Karpas-422 (cell line): ENCODE results near the gene TMEM209. TPM values are rescaled to one million over a fixed set of nuclear protein-coding genes. Genes with fewer than 3 reads are reported as not detected.
"Not testable (repeated sequence)": the region's sequence is repeated elsewhere in the genome, so short reads cannot be mapped to it uniquely, and the experiment has no call there.

ENCODE experiments used
- DNase-seq: peaks from one replicate; pipeline ENCODE4 v3.0.0-alpha.2; 2015
- H2AFZ ChIP-seq: fragments of 200-600 bp; sonication (generic); 2 replicates; pipeline ENCODE4 v1.6.1; 2014; ENCODE audit warnings: antibody characterized with exemption, low read length, mixed read lengths
- H3K27ac ChIP-seq: fragments of 200-600 bp; sonication (generic); 2 replicates; pipeline ENCODE4 v1.5.1; 2014; ENCODE audit warnings: mild to moderate bottlenecking, low read length, moderate library complexity
- H3K27me3 ChIP-seq: fragments of 200-600 bp; sonication (generic); 2 replicates; pipeline ENCODE4 v1.6.1; 2014; ENCODE audit warnings: low read length, mixed read lengths
- H3K36me3 ChIP-seq: fragments of 200-600 bp; sonication (generic); 2 replicates; pipeline ENCODE4 v1.6.1; 2014; ENCODE audit warnings: low read length, mixed read lengths; ENCODE audit not compliant: insufficient read depth
- H3K4me1 ChIP-seq: fragments of 200-600 bp; sonication (generic); 2 replicates; pipeline ENCODE4 v1.6.1; 2014; ENCODE audit warnings: mild to moderate bottlenecking, low read length, mixed read lengths
- H3K4me2 ChIP-seq: fragments of 200-600 bp; sonication (generic); 2 replicates; pipeline ENCODE4 v1.6.1; 2014; ENCODE audit warnings: low read length, low read depth, mild to moderate bottlenecking; ENCODE audit not compliant: poor library complexity, severe bottlenecking
- H3K4me3 ChIP-seq: fragments of 200-600 bp; sonication (generic); 2 replicates; pipeline ENCODE4 v1.5.1; 2014; ENCODE audit warnings: mild to moderate bottlenecking, antibody characterized with exemption, low read length, mixed read lengths
- H3K79me2 ChIP-seq: fragments of 200-600 bp; sonication (generic); 2 replicates; pipeline ENCODE4 v1.6.1; 2014; ENCODE audit warnings: mild to moderate bottlenecking, low read length, mixed read lengths
- H3K9ac ChIP-seq: fragments of 200-600 bp; sonication (generic); 2 replicates; pipeline ENCODE4 v1.6.0; 2014; ENCODE audit warnings: low read length
- H3K9me2 ChIP-seq: fragments of 200-600 bp; sonication (generic), shearing (Covaris generic); replicated peaks from 2 replicates; pipeline ENCODE4 v1.6.0; 2014; ENCODE audit warnings: mild to moderate bottlenecking, low read length, moderate library complexity; ENCODE audit not compliant: insufficient read depth
- H3K9me3 ChIP-seq: fragments of 300-700, 200-600 bp; sonication (generic); 2 replicates; pipeline ENCODE4 v1.6.1; 2014; ENCODE audit warnings: low read length, mixed read lengths
- H4K20me1 ChIP-seq: fragments of 200-600 bp; sonication (generic); 2 replicates; pipeline ENCODE4 v1.6.1; 2014; ENCODE audit warnings: mild to moderate bottlenecking, antibody characterized with exemption, low read length, low read depth; ENCODE audit not compliant: insufficient read depth
- total RNA-seq: library from RNA; depleted of rRNA; stranded (reverse); fragments of >200 nt; shearing (Covaris generic); gene quantifications from 2 replicates; pipeline ENCODE4 v1.2.3, GENCODE V29; 2014; ENCODE audit warnings: low replicate concordance

TMEM209 gene
- total RNA-seq, 1 experiment from 2014 or later, result 68.9 TPM

- Histone ChIP-seq H3K36me3 (peaks cover under 1% of the 10 kb centered on the region; the same call in 1 of the 2 replicates), H4K20me1 (no peaks in the 10 kb centered on the region), H3K9me2 (no peaks in the 10 kb centered on the region), H3K9ac (no peak overlapping the region), H2AFZ (no peak overlapping the region), H3K4me1 (no peaks in the 10 kb centered on the region), H3K4me2 (no peak overlapping the region), H3K4me3 (no peak overlapping the region), H3K9me3 (no peaks in the 10 kb centered on the region), H3K27me3 (no peaks in the 10 kb centered on the region), H3K27ac (no peak overlapping the region), H3K79me2 (no peaks in the 10 kb centered on the region)
- no peak for DNase-seq
These were observed 77.3 kb downstream of the TMEM209 start for GRCh38 chr7:130127821-130128317.

DNA sequence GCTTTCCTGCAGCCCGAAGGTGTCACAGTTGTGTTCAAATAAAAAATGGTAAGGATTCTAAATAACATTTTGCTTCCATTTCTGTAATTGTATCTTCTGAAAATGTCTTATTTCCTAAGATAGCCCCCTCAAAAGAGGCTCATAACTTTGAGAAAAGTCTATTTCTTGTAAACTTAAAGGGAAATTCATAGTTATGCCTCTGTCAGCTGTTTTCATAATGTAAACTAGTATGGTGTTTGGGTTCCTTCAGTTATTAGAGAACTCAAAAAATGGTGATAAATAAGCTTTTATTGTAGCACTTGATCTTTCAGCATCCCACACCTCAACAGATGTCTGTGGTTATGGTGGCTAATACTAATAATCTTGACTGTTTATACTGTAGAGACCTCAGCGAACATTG is 77.8 kb downstream of the TMEM209 start:
- no peak for DNase-seq
- Histone ChIP-seq H4K20me1 (no peaks in the 10 kb centered on the region), H3K9me2 (no peaks in the 10 kb centered on the region), H3K9me3 (no peaks in the 10 kb centered on the region), H3K4me3 (no peak overlapping the region), H3K4me1 (no peaks in the 10 kb centered on the region), H3K4me2 (no peak overlapping the region), H3K36me3 (peaks cover 5% of the 10 kb centered on the region; the same call in 1 of the 2 replicates), H3K27me3 (no peaks in the 10 kb centered on the region), H3K9ac (no peak overlapping the region), H3K27ac (no peak overlapping the region), H2AFZ (no peak overlapping the region), H3K79me2 (no peaks in the 10 kb centered on the region)

GRCh38 chr7:130126840-130127239 is 78.4 kb downstream of the TMEM209 start:
- H3K27ac ChIP-seq, DNase-seq, H3K36me3 ChIP-seq, H2AFZ ChIP-seq, H3K9ac ChIP-seq, H3K9me3 ChIP-seq, H3K4me1 ChIP-seq, H3K4me2 ChIP-seq, H3K27me3 ChIP-seq, H3K9me2 ChIP-seq, H3K79me2 ChIP-seq, H4K20me1 ChIP-seq, H3K4me3 ChIP-seq: not testable (repeated sequence)

DNA sequence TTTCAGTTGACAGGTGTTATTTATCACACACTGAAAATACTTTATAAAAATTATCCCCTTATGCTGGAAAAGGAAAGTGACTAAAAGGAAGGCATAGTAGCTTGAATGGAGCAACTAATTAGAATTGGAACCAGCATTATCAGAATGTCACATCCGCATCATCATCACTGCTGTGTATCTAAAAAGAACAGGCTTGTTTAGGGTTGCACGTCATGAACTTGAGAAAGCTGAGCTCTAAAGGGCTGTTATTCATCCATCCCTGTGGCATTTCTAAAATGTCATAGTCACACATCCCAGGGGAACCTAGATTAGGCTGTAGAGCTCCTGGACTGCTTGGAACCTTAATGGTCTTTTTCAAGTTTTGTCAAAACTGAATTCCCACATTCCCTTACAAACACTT is 80.5 kb downstream of the TMEM209 start:
- Histone ChIP-seq H3K79me2 (no peaks in the 10 kb centered on the region), H3K9ac (no peak overlapping the region), H3K9me3 (no peaks in the 10 kb centered on the region), H3K4me1 (no peaks in the 10 kb centered on the region), H4K20me1 (no peaks in the 10 kb centered on the region), H3K4me3 (no peak overlapping the region), H3K4me2 (no peak overlapping the region), H3K27me3 (no peaks in the 10 kb centered on the region), H3K9me2 (no peaks in the 10 kb centered on the region), H3K27ac (no peak overlapping the region), H3K36me3 (0 out of 2 replicates have a peak, but pooled peaks cover 5% of the 10 kb centered on the region), H2AFZ (no peak overlapping the region)
- DNase-seq, result no peak

DNA sequence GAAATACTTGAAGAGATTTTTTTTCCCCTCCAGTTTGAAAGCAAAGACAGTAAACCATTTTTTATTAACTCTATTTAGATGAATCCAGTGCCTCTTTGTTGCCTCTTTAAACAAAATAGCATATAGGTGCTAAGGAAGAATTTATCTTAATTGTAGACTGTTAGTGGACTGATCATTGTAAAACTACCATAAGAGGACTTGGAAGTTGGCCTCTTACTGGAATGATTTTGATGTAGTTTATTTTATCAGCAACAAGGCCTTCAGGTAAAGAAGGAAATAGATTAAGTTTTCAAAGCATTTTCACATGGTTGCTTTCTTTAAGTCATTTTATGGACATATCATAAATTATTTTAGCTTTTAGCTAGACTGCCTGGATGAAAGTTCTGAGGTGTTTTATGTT is 81.7 kb downstream of the TMEM209 start:
- DNase-seq, result no peak
- Histone ChIP-seq H3K4me1 (no peaks in the 10 kb centered on the region), H3K27ac (no peak overlapping the region), H3K9me3 (no peaks in the 10 kb centered on the region), H3K4me2 (no peak overlapping the region), H4K20me1 (no peaks in the 10 kb centered on the region), H3K9ac (no peak overlapping the region), H2AFZ (no peak overlapping the region), H3K27me3 (no peaks in the 10 kb centered on the region), H3K4me3 (no peak overlapping the region), H3K79me2 (no peaks in the 10 kb centered on the region), H3K9me2 (no peaks in the 10 kb centered on the region), H3K36me3 (0 out of 2 replicates have a peak, but pooled peaks cover 5% of the 10 kb centered on the region)

DNA sequence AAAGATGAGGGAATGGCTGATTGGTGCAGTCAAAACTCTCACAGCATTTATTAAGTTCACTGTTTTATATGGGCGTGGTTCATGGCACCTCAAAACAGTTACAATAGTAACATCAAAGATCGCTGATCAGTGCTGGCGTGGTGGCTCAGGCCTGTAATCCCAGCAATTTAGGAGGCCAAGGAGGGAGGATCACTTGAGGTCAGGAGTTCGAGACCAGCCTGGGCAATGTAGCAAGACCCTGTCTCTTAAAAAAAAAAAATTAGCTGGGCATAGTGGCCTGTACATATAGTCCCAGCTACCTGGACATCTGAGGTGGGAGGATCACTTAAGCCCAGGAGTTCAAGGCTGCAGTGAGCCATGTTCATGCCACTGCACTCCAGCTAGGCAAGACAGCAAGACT is 86.4 kb downstream of the TMEM209 start:
- Histone ChIP-seq H3K27me3 (no peaks in the 10 kb centered on the region), H3K4me3 (no peak overlapping the region), H3K9ac (no peak overlapping the region), H3K27ac (no peak overlapping the region), H2AFZ (no peak overlapping the region), H3K9me2 (no peaks in the 10 kb centered on the region), H3K36me3 (0 out of 2 replicates have a peak, but pooled peaks cover 5% of the 10 kb centered on the region), H3K79me2 (peaks cover 4% of the 10 kb centered on the region; the same call in 1 of the 2 replicates), H4K20me1 (no peaks in the 10 kb centered on the region), H3K4me2 (no peak overlapping the region), H3K9me3 (no peaks in the 10 kb centered on the region), H3K4me1 (peaks cover 8% of the 10 kb centered on the region)
- DNase-seq, result no peak

- Histone ChIP-seq H3K27me3 (no peaks in the 10 kb centered on the region), H3K9ac (no peak overlapping the region), H3K4me2 (no peak overlapping the region), H3K4me1 (peaks cover 13% of the 10 kb centered on the region), H3K36me3 (0 out of 2 replicates have a peak, but pooled peaks cover 5% of the 10 kb centered on the region), H3K79me2 (peaks cover 4% of the 10 kb centered on the region; the same call in 1 of the 2 replicates), H3K4me3 (no peak overlapping the region), H3K9me2 (no peaks in the 10 kb centered on the region), H4K20me1 (no peaks in the 10 kb centered on the region), H2AFZ (no peak overlapping the region), H3K27ac (no peak overlapping the region), H3K9me3 (no peaks in the 10 kb centered on the region)
- no peak for DNase-seq
These were observed 86.9 kb downstream of the TMEM209 start for GRCh38 chr7:130118294-130118693.

- Histone ChIP-seq H3K27me3 (no peaks in the 10 kb centered on the region), H3K9me2 (no peaks in the 10 kb centered on the region), H3K36me3 (no peaks in the 10 kb centered on the region), H3K27ac (peak overlapping the region; percentile 14; the same call in 1 of the 2 replicates), H4K20me1 (no peaks in the 10 kb centered on the region), H3K4me1 (peaks cover 35% of the 10 kb centered on the region), H3K79me2 (peaks cover 19% of the 10 kb centered on the region), H3K9me3 (no peaks in the 10 kb centered on the region), H3K9ac (no peak overlapping the region), H3K4me3 (no peak overlapping the region), H3K4me2 (no peak overlapping the region), H2AFZ (no peak overlapping the region)
- DNase-seq, result no peak
These were observed 90.4 kb downstream of the TMEM209 start for GRCh38 chr7:130114776-130115175.
